GM12878 (cell line): ENCODE results near the gene PHKB. TPM values are rescaled to one million over a fixed set of nuclear protein-coding genes. Genes with fewer than 3 reads are reported as not detected.

ENCODE experiments used
- ATAC-seq: fragments of 200-7000 bp; cut with Tn5 transposase; 3 replicates; pipeline ENCODE4 v1.9.1; 2020; ENCODE audit warnings: mild to moderate bottlenecking, moderate library complexity
- BruUV-seq: library from RNA; stranded (reverse); fragments of 400-500 nt; replicated peaks from 2 replicates; lab custom pipeline; 2021; lab: Mats Ljungman, UMichigan
- CTCF ChIA-PET: fragments of 300-600 bp; sonication (Branson Sonifier 250); formaldehyde crosslinking; extraction: SDS; loops from one replicate; lab custom pipeline; 2021; ENCODE audit warnings: inconsistent platforms; lab: Yijun Ruan, JAX
- POLR2A ChIA-PET: fragments of 350-600 bp; formaldehyde crosslinking; extraction: SDS; loops from one replicate; lab custom pipeline; 2021; ENCODE audit warnings: inconsistent platforms; lab: Charles Lee
- RAD21 ChIA-PET: fragments of 300-600 bp; sonication (Branson Sonifier 250); formaldehyde crosslinking; loops from one replicate; lab custom pipeline; 2023; ENCODE audit warnings: antibody characterized with exemption; ENCODE audit not compliant: unreplicated experiment; lab: Charles Lee
- SMC1A ChIA-PET: fragments of 300-600 bp; sonication (Branson Sonifier 250); formaldehyde crosslinking; loops from one replicate; lab custom pipeline; 2023; ENCODE audit not compliant: unreplicated experiment, uncharacterized antibody; lab: Charles Lee
- DNase-seq: peaks from one replicate; pipeline ENCODE4 v3.0.0-alpha.2; 2011; ENCODE audit warnings: low read depth, low spot score
- FAIRE-seq: peaks from 3 replicates; lab custom pipeline; 2011; peaks lifted over from hg19 to GRCh38; lab: Jason Lieb, UNC
- H2AFZ ChIP-seq: 2 replicates; pipeline ENCODE4 v1.6.0; 2011; ENCODE audit warnings: low read depth, low read length, control low read depth; ENCODE audit not compliant: control insufficient read depth
- H3K27ac ChIP-seq: 2 replicates; pipeline ENCODE4 v1.5.1; 2011; ENCODE audit warnings: control low read depth; ENCODE audit not compliant: control insufficient read depth, insufficient read depth
- H3K27me3 ChIP-seq, 2 experiments: replicated peaks in 1 of 2; 2 replicates each; pipeline versions ENCODE4 v1.6.0 to v1.6.1; 2011; ENCODE audit warnings: low read length in 1 of 2; ENCODE audit not compliant: control insufficient read depth in 2 of 2, insufficient read depth in 2 of 2
- H3K36me3 ChIP-seq, 2 experiments: 2 replicates each; pipeline ENCODE4 v1.5.1; 2011; ENCODE audit warnings: low read length in 1 of 2; ENCODE audit not compliant: control insufficient read depth in 2 of 2, insufficient read depth in 2 of 2
- H3K4me1 ChIP-seq: 2 replicates; pipeline ENCODE4 v1.6.1; 2011; ENCODE audit warnings: mild to moderate bottlenecking, low read length, moderate library complexity, mixed read lengths; ENCODE audit not compliant: control insufficient read depth, insufficient read depth
- H3K4me2 ChIP-seq: 2 replicates; pipeline ENCODE4 v1.6.0; 2011; ENCODE audit warnings: control low read depth; ENCODE audit not compliant: control insufficient read depth, insufficient read depth
- H3K4me3 ChIP-seq: fragments of 200-600 bp; sonication (generic); 2 replicates; pipeline ENCODE4 v1.5.1; 2016
- H3K79me2 ChIP-seq: 2 replicates; pipeline ENCODE4 v1.6.0; 2011; ENCODE audit warnings: low read length; ENCODE audit not compliant: control insufficient read depth, insufficient read depth
- H3K9ac ChIP-seq: 2 replicates; pipeline ENCODE4 v1.8.0; 2011; ENCODE audit warnings: low read length, control low read depth, mixed read lengths; ENCODE audit not compliant: control insufficient read depth, insufficient read depth
- H3K9me3 ChIP-seq: replicated peaks from 3 replicates; pipeline ENCODE4 v1.5.1; 2011; ENCODE audit warnings: mild to moderate bottlenecking, low read length; ENCODE audit not compliant: control insufficient read depth, insufficient read depth
- H4K20me1 ChIP-seq: 2 replicates; pipeline ENCODE4 v1.6.0; 2011; ENCODE audit not compliant: control insufficient read depth, insufficient read depth
- BHLHE40 ChIP-seq, 2 experiments: fragments of 450-650 bp in 1 of 2; IDR thresholded peaks; 2 replicates each; pipeline ENCODE4 v1.6.1; 2011 to 2017; ENCODE audit warnings: low read depth in 2 of 2, borderline replicate concordance in 1 of 2, improper control_type of control experiment in 1 of 2, low read length in 1 of 2, mild to moderate bottlenecking in 1 of 2
- CBX3 ChIP-seq: fragments of 200-600 bp; sonication (generic); IDR thresholded peaks from 2 replicates; pipeline ENCODE4 v1.6.1; 2016; ENCODE audit warnings: low read depth, borderline replicate concordance
- CBX5 ChIP-seq: sonication (generic); IDR thresholded peaks from 2 replicates; pipeline ENCODE4 v1.6.1; 2016; ENCODE audit warnings: low read depth, moderate library complexity, mild to moderate bottlenecking, inconsistent platforms
- CREM ChIP-seq: IDR thresholded peaks from 2 replicates; pipeline ENCODE4 v1.6.1; 2014; ENCODE audit warnings: antibody characterized with exemption, low read depth
- EP300 ChIP-seq, 2 experiments: fragments of 150-350 bp in 1 of 2; IDR thresholded peaks; 2 replicates each; pipeline ENCODE4 v1.6.1; 2011 to 2012; ENCODE audit warnings: low read depth in 2 of 2, low read length in 2 of 2, borderline replicate concordance in 1 of 2, improper control_type of control experiment in 1 of 2, inconsistent platforms in 1 of 2; ENCODE audit not compliant: control insufficient read depth in 1 of 2
- FOXM1 ChIP-seq: IDR thresholded peaks from 2 replicates; pipeline ENCODE4 v1.6.1; 2012; ENCODE audit warnings: low read depth, mild to moderate bottlenecking, inconsistent platforms, low read length, moderate library complexity
- GABPA ChIP-seq: IDR thresholded peaks from 2 replicates; pipeline ENCODE4 v1.6.1; 2014; ENCODE audit warnings: antibody characterized with exemption, low read depth, mild to moderate bottlenecking, inconsistent platforms
- MEF2B ChIP-seq: fragments of 450-650 bp; IDR thresholded peaks from 2 replicates; pipeline ENCODE4 v1.6.1; 2018; ENCODE audit warnings: mild to moderate bottlenecking, moderate library complexity; ENCODE audit not compliant: partially characterized antibody, poor library complexity, severe bottlenecking
- NFIC ChIP-seq: IDR thresholded peaks from 2 replicates; pipeline ENCODE4 v1.6.1; 2012; ENCODE audit warnings: low read depth, mild to moderate bottlenecking, inconsistent platforms, low read length, moderate library complexity
- RBBP5 ChIP-seq: fragments of 200-600 bp; sonication (generic); conservative IDR thresholded peaks from 2 replicates; pipeline ENCODE4 v1.6.1; 2016
- RCOR1 ChIP-seq: conservative IDR thresholded peaks from 2 replicates; pipeline ENCODE4 v1.6.1; 2012; ENCODE audit warnings: low read depth, low read length, improper control_type of control experiment
- TAF1 ChIP-seq: IDR thresholded peaks from 2 replicates; pipeline ENCODE4 v1.6.1; 2011; ENCODE audit warnings: mild to moderate bottlenecking, low read depth, low read length, borderline replicate concordance
- TCF3 ChIP-seq: IDR thresholded peaks from 2 replicates; pipeline ENCODE4 v1.6.1; 2012; ENCODE audit warnings: low read depth, mild to moderate bottlenecking, low read length, borderline replicate concordance; ENCODE audit not compliant: insufficient read depth
- WRNIP1 ChIP-seq: IDR thresholded peaks from 2 replicates; pipeline ENCODE4 v1.6.1; 2011; ENCODE audit warnings: low read depth, low read length, improper control_type of control experiment, borderline replicate concordance
- ZBTB4 ChIP-seq: fragments of 450-650 bp; formaldehyde crosslinking; IDR thresholded peaks from 2 replicates; pipeline ENCODE4 v1.4.0; 2022; ENCODE audit warnings: mild to moderate bottlenecking, moderate library complexity
- ZNF274 ChIP-seq: IDR thresholded peaks from one replicate; pipeline ENCODE4 v1.8.0; 2011; ENCODE audit not compliant: insufficient read length, insufficient read depth
- ZNF622 ChIP-seq: fragments of 450-650 bp; IDR thresholded peaks from 2 replicates; pipeline ENCODE4 v1.6.1; 2017; ENCODE audit warnings: mild to moderate bottlenecking, inconsistent platforms
- WGBS: methylation state at CpG from one replicate; pipeline ENCODE4 v1.1.6; 2016; ENCODE audit warnings: low lambda C conversion rate; ENCODE audit not compliant: insufficient replicate concordance, insufficient coverage; ENCODE audit errors: missing lambda C conversion rate; 5-methylcytosine and 5-hydroxymethylcytosine counted together
- in situ Hi-C: fragments of 300-500 bp; cut with MboI; formaldehyde crosslinking; loops from 9 replicates; pipeline ENCODE4 v1.14.3; 2018; ENCODE audit warnings: mixed read lengths
- intact Hi-C: fragments of 100-400 bp; cut with micrococcal nuclease; formaldehyde crosslinking; loops from one replicate; pipeline ENCODE4 v1.14.2; 2022; ENCODE audit not compliant: unreplicated experiment
- polyA plus RNA-seq, 11 experiments: library from polyadenylated mRNA; depleted of rRNA in 4 of 11; unstranded in 6 of 11; stranded (reverse) in 5 of 11; fragments of >200 nt; fragmentation: Nextera tagmentation in 4 of 11; fragmentation: Illumina TruSeq in 1 of 11; extraction: Ambion mirVana in 4 of 11; extraction: Trizol in 1 of 11; gene quantifications; 1 replicate in 1 of 11; 2 replicates in 10 of 11; pipeline versions ENCODE4 v1.2.1 to v1.2.3, GENCODE V29; 2011 to 2016; ENCODE audit warnings: inconsistent platforms in 2 of 11, missing spikeins in 2 of 11, low read depth in 1 of 11
- total RNA-seq, 4 experiments: library from RNA; depleted of rRNA in 3 of 4; stranded (reverse); fragments of >200 nt in 3 of 4; fragmentation: Illumina TruSeq in 1 of 4; extraction: Trizol in 1 of 4; gene quantifications; 2 replicates each; pipeline versions ENCODE4 v1.2.1 to v1.2.3, GENCODE V29; 2013 to 2021
- TF ChIP-seq, protein P1 (sequence below): fragments of 450-650 bp; IDR thresholded peaks from 2 replicates; pipeline ENCODE4 v1.6.1; 2017; ENCODE audit warnings: antibody characterized with exemption, mild to moderate bottlenecking, moderate library complexity

Gene PHKB
- total and polyA plus RNA-seq, 10 of the 15 experiments (the other 5 are each of a cell fraction or from before 2014, with no cell fraction given) = 14.2 to 65.6 (median 37.0) TPM

DNA sequence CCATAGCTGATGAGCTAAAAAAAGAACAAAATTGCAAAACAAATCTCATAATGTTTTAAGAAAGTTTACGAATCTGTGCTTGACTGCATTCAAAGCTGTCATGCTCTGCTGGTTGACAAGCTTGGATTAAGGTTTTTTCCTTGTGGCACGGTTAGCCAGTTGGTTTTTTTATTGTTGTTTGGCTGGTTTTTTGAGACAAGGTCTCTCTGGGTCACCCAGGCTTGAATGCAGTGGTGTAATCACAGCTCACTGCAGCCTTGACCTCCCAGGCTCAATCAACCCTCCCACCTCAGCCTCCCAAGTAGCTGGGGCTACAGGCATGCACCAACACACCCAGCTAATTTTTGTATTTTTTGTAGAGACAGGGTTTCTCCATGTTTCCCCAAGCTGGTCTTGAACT lies 45.7 kb downstream of the PHKB start:
- intact Hi-C loops (no loop called here), in situ Hi-C loops (no loop called here)
- Histone ChIP-seq H3K4me2 (no peak overlapping the region), H3K4me1 (no peaks in the 10 kb centered on the region), H2AFZ (no peak overlapping the region), H3K27ac (no peak overlapping the region), H3K4me3 (no peak overlapping the region), H3K27me3 (no peaks in the 10 kb centered on the region), H3K9ac (no peak overlapping the region), H3K79me2 (no peaks in the 10 kb centered on the region), H4K20me1 (no peaks in the 10 kb centered on the region), H3K9me3 (no peaks in the 10 kb centered on the region), H3K36me3 (peaks cover 6 to 20% of the 10 kb centered on the region in 2 experiments)
- no TSS peak for BruUV-seq
- no peak for DNase-seq
- FAIRE-seq = peak; percentile 13
- 48% methylated on average over 2 of the region's 2 CpGs for WGBS
- TF ChIP-seq TCF3 (no peak), MEF2B (no peak), RCOR1 (no peak), GABPA (no peak), RBBP5 (no peak), ZNF274 (no peak), WRNIP1 (no peak), FOXM1 (no peak), ZNF622 (no peak), CBX5 (no peak), TAF1 (no peak), EP300 (IDR thresholded peaks at IDR 0.05; ENCODE audit: borderline replicate concordance in 1 of 2, control insufficient read depth in 1 of 2, low read depth in 2 of 2, low read length in 2 of 2) (no peak), CREM (no peak), NFIC (no peak), ZBTB4 (CRISPR knock-in tag) (no peak), BHLHE40 (IDR thresholded peaks at IDR 0.05; ENCODE audit: borderline replicate concordance in 1 of 2, low read depth in 2 of 2, low read length in 1 of 2) (no peak), CBX3 (no peak)
- TF ChIP-seq, protein P1, sequence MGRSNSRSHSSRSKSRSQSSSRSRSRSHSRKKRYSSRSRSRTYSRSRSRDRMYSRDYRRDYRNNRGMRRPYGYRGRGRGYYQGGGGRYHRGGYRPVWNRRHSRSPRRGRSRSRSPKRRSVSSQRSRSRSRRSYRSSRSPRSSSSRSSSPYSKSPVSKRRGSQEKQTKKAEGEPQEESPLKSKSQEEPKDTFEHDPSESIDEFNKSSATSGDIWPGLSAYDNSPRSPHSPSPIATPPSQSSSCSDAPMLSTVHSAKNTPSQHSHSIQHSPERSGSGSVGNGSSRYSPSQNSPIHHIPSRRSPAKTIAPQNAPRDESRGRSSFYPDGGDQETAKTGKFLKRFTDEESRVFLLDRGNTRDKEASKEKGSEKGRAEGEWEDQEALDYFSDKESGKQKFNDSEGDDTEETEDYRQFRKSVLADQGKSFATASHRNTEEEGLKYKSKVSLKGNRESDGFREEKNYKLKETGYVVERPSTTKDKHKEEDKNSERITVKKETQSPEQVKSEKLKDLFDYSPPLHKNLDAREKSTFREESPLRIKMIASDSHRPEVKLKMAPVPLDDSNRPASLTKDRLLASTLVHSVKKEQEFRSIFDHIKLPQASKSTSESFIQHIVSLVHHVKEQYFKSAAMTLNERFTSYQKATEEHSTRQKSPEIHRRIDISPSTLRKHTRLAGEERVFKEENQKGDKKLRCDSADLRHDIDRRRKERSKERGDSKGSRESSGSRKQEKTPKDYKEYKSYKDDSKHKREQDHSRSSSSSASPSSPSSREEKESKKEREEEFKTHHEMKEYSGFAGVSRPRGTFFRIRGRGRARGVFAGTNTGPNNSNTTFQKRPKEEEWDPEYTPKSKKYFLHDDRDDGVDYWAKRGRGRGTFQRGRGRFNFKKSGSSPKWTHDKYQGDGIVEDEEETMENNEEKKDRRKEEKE = no peak
- ChIA-PET CTCF (interaction anchor here (0.7 to 1.7 kb wide), 7 partner anchors 8 to 363 kb away, joined by 3 to 7 read pairs (median 3); partner anchors contain the start of gene NETO2), SMC1A (interaction anchor here (0.7 to 4.0 kb wide), 18 partner anchors 8 to 177 kb away, joined by 3 to 42 read pairs (median 4); partner anchors contain the start of genes ITFG1 and PHKB), POLR2A (interaction anchor here (0.8 to 2.4 kb wide), 2 partner anchors 13 to 26 kb away, joined by 3 to 14 read pairs; no protein-coding TSS in a partner anchor), RAD21 (interaction anchor here (1.3 to 2.6 kb wide), 5 partner anchors 13 to 363 kb away, joined by 3 to 15 read pairs (median 5); partner anchors contain the start of genes NETO2 and PHKB)
- peak; percentile 37 for ATAC-seq
